Spleen (tissue), 11 donors: ENCODE measurements around the gene HDAC4. TPM values are rescaled to one million over a fixed set of nuclear protein-coding genes. Genes with fewer than 3 reads are reported as not detected.

Experiments
- DNase-seq: peaks from one replicate; pipeline ENCODE4 v3.0.0-alpha.2; 2020
- H3K27ac ChIP-seq, 8 donors: fragments of 200-600 bp; sonication (generic) in 7 of 8; 1 replicate in 4 of 8; 2 replicates in 4 of 8; pipeline versions ENCODE4 v1.5.0 to v1.8.0; 2016 to 2021; ENCODE audit warnings: inconsistent platforms in 4 of 8, mild to moderate bottlenecking in 4 of 8, moderate library complexity in 1 of 8
- H3K27me3 ChIP-seq, 7 donors: fragments of 200-600 bp; sonication (generic) in 6 of 7; replicated peaks in 1 of 7; 1 replicate in 4 of 7; 2 replicates in 3 of 7; pipeline versions ENCODE4 v1.5.0 to v1.8.0; 2016 to 2021; ENCODE audit warnings: inconsistent platforms in 3 of 7, mild to moderate bottlenecking in 1 of 7
- H3K36me3 ChIP-seq, 6 donors: fragments of 200-600 bp; sonication (generic) in 5 of 6; 1 replicate in 4 of 6; 2 replicates in 2 of 6; pipeline versions ENCODE4 v1.5.0 to v1.8.0; 2016 to 2021; ENCODE audit warnings: inconsistent platforms in 2 of 6
- H3K4me1 ChIP-seq, 6 donors: fragments of 200-600 bp; sonication (generic) in 5 of 6; 1 replicate in 3 of 6; 2 replicates in 3 of 6; pipeline versions ENCODE4 v1.5.0 to v1.8.0; 2016 to 2021; ENCODE audit warnings: inconsistent platforms in 3 of 6
- H3K4me3 ChIP-seq, 8 donors: fragments of 200-600 bp; sonication (generic) in 7 of 8; 1 replicate in 4 of 8; 2 replicates in 4 of 8; pipeline versions ENCODE4 v1.5.0 to v1.8.0; 2016 to 2021; ENCODE audit warnings: inconsistent platforms in 4 of 8, mild to moderate bottlenecking in 4 of 8, moderate library complexity in 2 of 8
- H3K9me3 ChIP-seq, 8 donors: fragments of 200-600 bp; sonication (generic) in 7 of 8; 1 replicate in 4 of 8; 2 replicates in 4 of 8; pipeline versions ENCODE4 v1.5.0 to v1.8.0; 2016 to 2021; ENCODE audit warnings: inconsistent platforms in 4 of 8
- CTCF ChIP-seq, 11 experiments: fragments of 200-600 bp in 7 of 11; fragments of 450-650 bp in 4 of 11; sonication (generic) in 4 of 11; IDR thresholded peaks in 8 of 11; conservative IDR thresholded peaks in 3 of 11; 1 replicate in 7 of 11; 2 replicates in 4 of 11; pipeline versions ENCODE4 v1.4.0 to v1.8.0; 2016 to 2021; ENCODE audit warnings: antibody characterized with exemption in 11 of 11, inconsistent platforms in 4 of 11, mild to moderate bottlenecking in 1 of 11
- POLR2A ChIP-seq, 3 donors: fragments of 450-650 bp; IDR thresholded peaks; one replicate each; pipeline ENCODE4 v1.5.1; 2017; ENCODE audit warnings: antibody characterized with exemption in 3 of 3, mild to moderate bottlenecking in 1 of 3
- POLR2AphosphoS5 ChIP-seq, 3 donors: sonication (generic); formaldehyde crosslinking; IDR thresholded peaks; one replicate each; pipeline ENCODE4 v1.5.1; 2017; ENCODE audit warnings: antibody characterized with exemption in 3 of 3
- WGBS, 5 donors: extraction: QIAGEN DNeasy Blood & Tissue Kit in 3 of 5; methylation state at CpG; one replicate each; pipeline versions ENCODE4 v1.1.5 to v1.1.7; 2013 to 2018; 5-methylcytosine and 5-hydroxymethylcytosine counted together
- intact Hi-C: fragments of 100-400 bp; cut with DNase I; formaldehyde crosslinking; loops from one replicate; pipeline ENCODE4 v1.15.0; 2023; ENCODE audit warnings: low total_unique reads
- polyA plus RNA-seq, 3 donors: library from polyadenylated mRNA; stranded (reverse); fragments of 200-250 nt; gene quantifications; one replicate each; pipeline ENCODE4 v1.2.1, GENCODE V29; 2013
- total RNA-seq, 7 donors: library from RNA; depleted of rRNA in 3 of 7; stranded (reverse); fragments of >200 nt in 3 of 7; fragmentation: NEBNext Ultra II Directional in 4 of 7; extraction: Animal tissue kit (Norgen Biotek cat#: 25700) in 4 of 7; gene quantifications; one replicate each; pipeline versions ENCODE4 v1.1.0 to v1.2.1, GENCODE V29; 2016 to 2021
- donor health status: healthy with polysubstance abuse.
- donor health status: DM: no; HTN: no; CAD: no; lungs with moderate emphysema.
- donor health status: DM: no; HTN: no; CAD: no.
- donor health status: Bipolar disorder and iron deficiency.
- donor health status: healthy.
- donor health status: DM: no; HTN: no; CAD: no.
- donor health status: DM: yes; HTN: yes; CAD: no.

The HDAC4 gene
- total and polyA plus RNA-seq, 10 donors = 3.2 to 122 (median 69.5) TPM

- WGBS, 5 donors = 49 to 66% (median 59%) methylated on average over 8 of the region's 8 CpGs
- Histone ChIP-seq H3K36me3 (peaks cover 0 to 99% (median 49%) of the 10 kb centered on the region in 6 donors), H3K27ac (peak overlapping the region in 6 of 8 donors; percentile 28 to 71 (median 57)), H3K4me1 (peaks cover 6 to 32% (median 21%) of the 10 kb centered on the region in 6 donors), H3K9me3 (no peaks in the 10 kb centered on the region), H3K27me3 (no peaks in the 10 kb centered on the region), H3K4me3 (no peak overlapping the region)
- intact Hi-C loops = no loop called here
- no peak for TF ChIP-seq POLR2AphosphoS5 (IDR thresholded peaks at IDR 0.05)
- no peak for TF ChIP-seq POLR2A (IDR thresholded peaks at IDR 0.05)
- no peak for TF ChIP-seq CTCF (IDR thresholded peaks at IDR 0.05 in 8 of 11, conservative IDR thresholded peaks at IDR 0.05 in 3 of 11)
- no peak for DNase-seq
Measured at GRCh38 chr2:239113615-239114014, 287.2 kb downstream of the HDAC4 start.

GRCh38 chr2:239113171-239113570, 287.6 kb downstream of the HDAC4 start:
- 49 to 68% (median 58%) methylated on average over 12 of the region's 12 CpGs for WGBS, 5 donors
- peak overlapping the region in 6 of 8 donors; percentile 28 to 71 (median 57) for H3K27ac ChIP-seq
- DNase-seq = no peak

GRCh38 chr2:239112127-239112774, 288.6 kb downstream of the HDAC4 start:
- no peak for DNase-seq
- Histone ChIP-seq H3K27me3 (no peaks in the 10 kb centered on the region), H3K9me3 (no peaks in the 10 kb centered on the region), H3K4me1 (peaks cover 6 to 36% (median 21%) of the 10 kb centered on the region in 6 donors), H3K36me3 (peaks cover 0 to 99% (median 63%) of the 10 kb centered on the region in 6 donors), H3K4me3 (no peak overlapping the region), H3K27ac (peak overlapping the region in 1 of 8 donors; percentile 61)
- WGBS, 5 donors = 83 to 97% (median 94%) methylated on average over 9 to 14 of the region's 14 CpGs
- TF ChIP-seq CTCF (IDR thresholded peaks at IDR 0.05 in 8 of 11, conservative IDR thresholded peaks at IDR 0.05 in 3 of 11) = no peak
- no peak for TF ChIP-seq POLR2AphosphoS5 (IDR thresholded peaks at IDR 0.05)
- no peak for TF ChIP-seq POLR2A (IDR thresholded peaks at IDR 0.05)
- intact Hi-C loops = no loop called here

More at GRCh38 chr2:239113171-239113570, 287.6 kb downstream of the HDAC4 start:
- no peak for TF ChIP-seq POLR2A (IDR thresholded peaks at IDR 0.05)
- TF ChIP-seq POLR2AphosphoS5 (IDR thresholded peaks at IDR 0.05) = peak in 1 of 3 donors; percentile 27
- H3K36me3 ChIP-seq = peaks cover 0 to 99% (median 53%) of the 10 kb centered on the region in 6 donors
- H3K4me3 ChIP-seq = no peak overlapping the region
- no peaks in the 10 kb centered on the region for H3K27me3 ChIP-seq
- H3K9me3 ChIP-seq = no peaks in the 10 kb centered on the region
- H3K4me1 ChIP-seq = peaks cover 6 to 32% (median 21%) of the 10 kb centered on the region in 6 donors
- intact Hi-C loops = no loop called here

GRCh38 chr2:239111401-239112100, 289.3 kb downstream of the HDAC4 start:
- TF ChIP-seq POLR2AphosphoS5 (IDR thresholded peaks at IDR 0.05) = peak in 1 of 3 donors; percentile 44
- no peak for TF ChIP-seq CTCF (IDR thresholded peaks at IDR 0.05 in 8 of 11, conservative IDR thresholded peaks at IDR 0.05 in 3 of 11)
- Histone ChIP-seq H3K4me1 (peaks cover 6 to 43% (median 23%) of the 10 kb centered on the region in 6 donors), H3K27ac (no peak overlapping the region), H3K4me3 (no peak overlapping the region), H3K36me3 (peaks cover 0 to 99% (median 68%) of the 10 kb centered on the region in 6 donors), H3K27me3 (no peaks in the 10 kb centered on the region), H3K9me3 (no peaks in the 10 kb centered on the region)
- DNase-seq = no peak
- WGBS, 5 donors = 94 to 96% (median 95%) methylated on average over 26 to 36 of the region's 36 CpGs
- intact Hi-C loops = no loop called here
